OCI-LY3 (cell line): Measurements from ENCODE around the gene ZBED2.

Experiments used
- CTCF ChIP-seq: fragments of 200-600, 300-600 bp; sonication (generic); IDR thresholded peaks from 2 replicates; pipeline ENCODE4 v1.5.1; 2014; ENCODE audit warnings: antibody characterized with exemption, low read length, low read depth
- EZH2phosphoT487 ChIP-seq: fragments of 200-600 bp; shearing (Covaris generic); IDR thresholded peaks from 2 replicates; pipeline ENCODE4 v1.6.1; 2018; ENCODE audit warnings: antibody characterized with exemption, mixed run types, low read depth

DNA sequence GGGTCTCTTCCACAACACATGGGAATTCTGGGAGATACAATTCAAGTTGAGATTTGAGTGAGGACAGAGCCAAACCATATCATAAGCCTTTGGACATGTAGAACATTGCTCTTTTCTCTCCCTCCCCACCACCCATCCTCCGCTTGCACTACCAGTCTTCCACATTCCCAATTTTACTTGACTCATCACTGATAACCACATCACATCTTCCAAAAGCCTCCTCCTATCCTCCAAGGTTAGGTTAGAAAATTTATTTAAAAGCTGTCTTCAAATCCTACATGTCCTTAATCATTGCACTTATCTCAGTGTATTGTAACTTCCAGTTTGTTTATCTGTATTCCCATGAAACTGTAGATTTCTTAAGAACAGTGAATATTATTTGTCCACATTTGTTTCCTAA is 10.4 kb downstream of the ZBED2 start:
- TF ChIP-seq CTCF = no peak
- no peak for TF ChIP-seq EZH2phosphoT487
